ENCODE data around the gene PPM1J. TPM values are rescaled to one million over a fixed set of nuclear protein-coding genes. Genes with fewer than 3 reads are reported as not detected.

PPM1J gene
- total and polyA plus RNA-seq, 9 of the 15 experiments (the other 6 are each of a cell fraction or from before 2014, with no cell fraction given), result 0.25 to 10.5 (median 4.2) TPM

DNA sequence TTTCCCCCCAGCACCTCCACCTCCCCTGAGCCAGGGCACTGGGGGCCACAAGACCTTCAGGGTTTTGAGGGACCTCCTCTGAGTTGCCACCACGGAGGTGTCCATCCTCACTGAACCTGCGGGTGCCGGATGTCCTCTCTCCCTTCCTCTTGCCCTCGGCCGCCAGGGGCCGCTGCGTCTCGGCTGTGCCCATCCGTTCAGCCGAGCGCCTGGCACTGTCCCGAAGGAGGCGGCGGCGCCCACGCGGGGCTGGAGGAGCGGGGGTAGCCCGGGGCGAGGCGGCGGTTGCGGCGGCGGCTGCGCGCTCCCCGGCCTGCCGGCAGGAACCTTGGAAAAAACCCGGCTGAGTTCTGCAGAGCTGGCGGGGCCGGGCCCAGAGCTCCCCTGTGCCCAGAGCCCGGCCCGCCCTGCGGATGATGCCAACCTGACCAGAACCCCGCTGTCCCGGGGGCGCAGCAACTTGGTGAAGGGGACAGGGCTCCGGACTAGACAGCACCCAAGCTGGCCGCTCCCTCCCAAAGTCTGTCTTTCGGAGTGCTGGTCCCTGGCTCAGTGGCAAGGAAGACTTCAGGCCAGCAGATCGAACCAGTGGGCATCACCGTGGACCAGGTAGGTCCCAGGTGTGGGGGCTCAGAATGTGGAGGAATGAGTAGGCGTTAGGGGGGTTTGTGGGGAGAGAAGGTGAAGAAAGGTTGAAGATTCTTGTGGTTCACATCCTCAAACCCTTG, 3.7 kb upstream of the PPM1J start (continued):
- TF ChIP-seq, protein P1, sequence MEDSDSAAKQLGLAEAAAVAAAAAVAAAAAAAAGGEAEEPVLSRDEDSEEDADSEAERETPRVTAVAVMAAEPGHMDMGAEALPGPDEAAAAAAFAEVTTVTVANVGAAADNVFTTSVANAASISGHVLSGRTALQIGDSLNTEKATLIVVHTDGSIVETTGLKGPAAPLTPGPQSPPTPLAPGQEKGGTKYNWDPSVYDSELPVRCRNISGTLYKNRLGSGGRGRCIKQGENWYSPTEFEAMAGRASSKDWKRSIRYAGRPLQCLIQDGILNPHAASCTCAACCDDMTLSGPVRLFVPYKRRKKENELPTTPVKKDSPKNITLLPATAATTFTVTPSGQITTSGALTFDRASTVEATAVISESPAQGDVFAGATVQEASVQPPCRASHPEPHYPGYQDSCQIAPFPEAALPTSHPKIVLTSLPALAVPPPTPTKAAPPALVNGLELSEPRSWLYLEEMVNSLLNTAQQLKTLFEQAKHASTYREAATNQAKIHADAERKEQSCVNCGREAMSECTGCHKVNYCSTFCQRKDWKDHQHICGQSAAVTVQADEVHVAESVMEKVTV (CRISPR knock-in tag; IDR thresholded peaks at IDR 0.05), result peak; percentile 47
- TF ChIP-seq FIP1L1 (IDR thresholded peaks at IDR 0.05; ENCODE audit: low read depth, low read length, poor library complexity, severe bottlenecking) (peak; percentile 29), ZNF75A (CRISPR knock-in tag; IDR thresholded peaks at IDR 0.05) (no peak), RCOR1 (IDR thresholded peaks at IDR 0.05; ENCODE audit: borderline replicate concordance in 1 of 2, low read depth in 2 of 2, low read length in 2 of 2) (peak in 1 of 2 experiments; percentile 75; a peak in 1 of 4 replicates)
- TF ChIP-seq, protein P2, sequence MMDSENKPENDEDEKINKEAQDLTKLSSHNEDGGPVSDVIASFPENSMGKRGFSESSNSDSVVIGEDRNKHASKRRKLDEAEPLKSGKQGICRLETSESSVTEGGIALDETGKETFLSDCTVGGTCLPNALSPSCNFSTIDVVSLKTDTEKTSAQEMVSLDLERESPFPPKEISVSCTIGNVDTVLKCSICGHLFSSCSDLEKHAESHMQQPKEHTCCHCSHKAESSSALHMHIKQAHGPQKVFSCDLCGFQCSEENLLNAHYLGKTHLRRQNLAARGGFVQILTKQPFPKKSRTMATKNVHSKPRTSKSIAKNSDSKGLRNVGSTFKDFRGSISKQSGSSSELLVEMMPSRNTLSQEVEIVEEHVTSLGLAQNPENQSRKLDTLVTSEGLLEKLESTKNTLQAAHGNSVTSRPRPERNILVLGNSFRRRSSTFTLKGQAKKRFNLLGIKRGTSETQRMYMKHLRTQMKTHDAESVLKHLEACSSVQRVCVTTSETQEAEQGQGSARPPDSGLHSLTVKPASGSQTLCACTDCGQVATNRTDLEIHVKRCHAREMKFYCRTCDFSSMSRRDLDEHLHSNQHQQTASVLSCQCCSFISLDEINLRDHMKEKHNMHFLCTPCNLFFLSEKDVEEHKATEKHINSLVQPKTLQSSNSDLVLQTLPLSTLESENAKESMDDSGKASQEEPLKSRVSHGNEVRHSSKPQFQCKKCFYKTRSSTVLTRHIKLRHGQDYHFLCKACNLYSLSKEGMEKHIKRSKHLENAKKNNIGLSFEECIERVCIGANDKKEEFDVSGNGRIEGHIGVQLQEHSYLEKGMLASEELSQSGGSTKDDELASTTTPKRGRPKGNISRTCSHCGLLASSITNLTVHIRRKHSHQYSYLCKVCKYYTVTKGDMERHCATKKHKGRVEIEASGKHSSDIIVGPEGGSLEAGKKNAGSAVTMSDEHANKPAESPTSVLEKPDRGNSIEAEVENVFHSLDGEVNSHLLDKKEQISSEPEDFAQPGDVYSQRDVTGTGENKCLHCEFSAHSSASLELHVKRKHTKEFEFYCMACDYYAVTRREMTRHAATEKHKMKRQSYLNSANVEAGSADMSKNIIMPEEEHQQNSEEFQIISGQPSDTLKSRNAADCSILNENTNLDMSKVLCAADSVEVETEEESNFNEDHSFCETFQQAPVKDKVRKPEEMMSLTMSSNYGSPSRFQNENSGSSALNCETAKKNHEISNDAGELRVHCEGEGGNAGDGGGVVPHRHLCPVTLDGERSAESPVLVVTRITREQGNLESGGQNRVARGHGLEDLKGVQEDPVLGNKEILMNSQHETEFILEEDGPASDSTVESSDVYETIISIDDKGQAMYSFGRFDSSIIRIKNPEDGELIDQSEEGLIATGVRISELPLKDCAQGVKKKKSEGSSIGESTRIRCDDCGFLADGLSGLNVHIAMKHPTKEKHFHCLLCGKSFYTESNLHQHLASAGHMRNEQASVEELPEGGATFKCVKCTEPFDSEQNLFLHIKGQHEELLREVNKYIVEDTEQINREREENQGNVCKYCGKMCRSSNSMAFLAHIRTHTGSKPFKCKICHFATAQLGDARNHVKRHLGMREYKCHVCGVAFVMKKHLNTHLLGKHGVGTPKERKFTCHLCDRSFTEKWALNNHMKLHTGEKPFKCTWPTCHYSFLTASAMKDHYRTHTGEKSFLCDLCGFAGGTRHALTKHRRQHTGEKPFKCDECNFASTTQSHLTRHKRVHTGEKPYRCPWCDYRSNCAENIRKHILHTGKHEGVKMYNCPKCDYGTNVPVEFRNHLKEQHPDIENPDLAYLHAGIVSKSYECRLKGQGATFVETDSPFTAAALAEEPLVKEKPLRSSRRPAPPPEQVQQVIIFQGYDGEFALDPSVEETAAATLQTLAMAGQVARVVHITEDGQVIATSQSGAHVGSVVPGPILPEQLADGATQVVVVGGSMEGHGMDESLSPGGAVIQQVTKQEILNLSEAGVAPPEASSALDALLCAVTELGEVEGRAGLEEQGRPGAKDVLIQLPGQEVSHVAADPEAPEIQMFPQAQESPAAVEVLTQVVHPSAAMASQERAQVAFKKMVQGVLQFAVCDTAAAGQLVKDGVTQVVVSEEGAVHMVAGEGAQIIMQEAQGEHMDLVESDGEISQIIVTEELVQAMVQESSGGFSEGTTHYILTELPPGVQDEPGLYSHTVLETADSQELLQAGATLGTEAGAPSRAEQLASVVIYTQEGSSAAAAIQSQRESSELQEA (IDR thresholded peaks at IDR 0.05; ENCODE audit: low read depth), result no peak
- TF ChIP-seq, protein P3, sequence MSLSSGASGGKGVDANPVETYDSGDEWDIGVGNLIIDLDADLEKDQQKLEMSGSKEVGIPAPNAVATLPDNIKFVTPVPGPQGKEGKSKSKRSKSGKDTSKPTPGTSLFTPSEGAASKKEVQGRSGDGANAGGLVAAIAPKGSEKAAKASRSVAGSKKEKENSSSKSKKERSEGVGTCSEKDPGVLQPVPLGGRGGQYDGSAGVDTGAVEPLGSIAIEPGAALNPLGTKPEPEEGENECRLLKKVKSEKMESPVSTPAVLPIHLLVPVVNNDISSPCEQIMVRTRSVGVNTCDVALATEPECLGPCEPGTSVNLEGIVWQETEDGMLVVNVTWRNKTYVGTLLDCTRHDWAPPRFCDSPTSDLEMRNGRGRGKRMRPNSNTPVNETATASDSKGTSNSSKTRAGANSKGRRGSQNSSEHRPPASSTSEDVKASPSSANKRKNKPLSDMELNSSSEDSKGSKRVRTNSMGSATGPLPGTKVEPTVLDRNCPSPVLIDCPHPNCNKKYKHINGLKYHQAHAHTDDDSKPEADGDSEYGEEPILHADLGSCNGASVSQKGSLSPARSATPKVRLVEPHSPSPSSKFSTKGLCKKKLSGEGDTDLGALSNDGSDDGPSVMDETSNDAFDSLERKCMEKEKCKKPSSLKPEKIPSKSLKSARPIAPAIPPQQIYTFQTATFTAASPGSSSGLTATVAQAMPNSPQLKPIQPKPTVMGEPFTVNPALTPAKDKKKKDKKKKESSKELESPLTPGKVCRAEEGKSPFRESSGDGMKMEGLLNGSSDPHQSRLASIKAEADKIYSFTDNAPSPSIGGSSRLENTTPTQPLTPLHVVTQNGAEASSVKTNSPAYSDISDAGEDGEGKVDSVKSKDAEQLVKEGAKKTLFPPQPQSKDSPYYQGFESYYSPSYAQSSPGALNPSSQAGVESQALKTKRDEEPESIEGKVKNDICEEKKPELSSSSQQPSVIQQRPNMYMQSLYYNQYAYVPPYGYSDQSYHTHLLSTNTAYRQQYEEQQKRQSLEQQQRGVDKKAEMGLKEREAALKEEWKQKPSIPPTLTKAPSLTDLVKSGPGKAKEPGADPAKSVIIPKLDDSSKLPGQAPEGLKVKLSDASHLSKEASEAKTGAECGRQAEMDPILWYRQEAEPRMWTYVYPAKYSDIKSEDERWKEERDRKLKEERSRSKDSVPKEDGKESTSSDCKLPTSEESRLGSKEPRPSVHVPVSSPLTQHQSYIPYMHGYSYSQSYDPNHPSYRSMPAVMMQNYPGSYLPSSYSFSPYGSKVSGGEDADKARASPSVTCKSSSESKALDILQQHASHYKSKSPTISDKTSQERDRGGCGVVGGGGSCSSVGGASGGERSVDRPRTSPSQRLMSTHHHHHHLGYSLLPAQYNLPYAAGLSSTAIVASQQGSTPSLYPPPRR (CRISPR knock-in tag; IDR thresholded peaks at IDR 0.05; ENCODE audit: borderline replicate concordance), result no peak
- TF ChIP-seq, protein P4, sequence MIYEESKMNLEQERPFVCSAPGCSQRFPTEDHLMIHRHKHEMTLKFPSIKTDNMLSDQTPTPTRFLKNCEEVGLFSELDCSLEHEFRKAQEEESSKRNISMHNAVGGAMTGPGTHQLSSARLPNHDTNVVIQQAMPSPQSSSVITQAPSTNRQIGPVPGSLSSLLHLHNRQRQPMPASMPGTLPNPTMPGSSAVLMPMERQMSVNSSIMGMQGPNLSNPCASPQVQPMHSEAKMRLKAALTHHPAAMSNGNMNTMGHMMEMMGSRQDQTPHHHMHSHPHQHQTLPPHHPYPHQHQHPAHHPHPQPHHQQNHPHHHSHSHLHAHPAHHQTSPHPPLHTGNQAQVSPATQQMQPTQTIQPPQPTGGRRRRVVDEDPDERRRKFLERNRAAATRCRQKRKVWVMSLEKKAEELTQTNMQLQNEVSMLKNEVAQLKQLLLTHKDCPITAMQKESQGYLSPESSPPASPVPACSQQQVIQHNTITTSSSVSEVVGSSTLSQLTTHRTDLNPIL (CRISPR knock-in tag; IDR thresholded peaks at IDR 0.05), result no peak
- TF ChIP-seq, protein P5, sequence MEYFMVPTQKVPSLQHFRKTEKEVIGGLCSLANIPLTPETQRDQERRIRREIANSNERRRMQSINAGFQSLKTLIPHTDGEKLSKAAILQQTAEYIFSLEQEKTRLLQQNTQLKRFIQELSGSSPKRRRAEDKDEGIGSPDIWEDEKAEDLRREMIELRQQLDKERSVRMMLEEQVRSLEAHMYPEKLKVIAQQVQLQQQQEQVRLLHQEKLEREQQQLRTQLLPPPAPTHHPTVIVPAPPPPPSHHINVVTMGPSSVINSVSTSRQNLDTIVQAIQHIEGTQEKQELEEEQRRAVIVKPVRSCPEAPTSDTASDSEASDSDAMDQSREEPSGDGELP (CRISPR knock-in tag; IDR thresholded peaks at IDR 0.05; ENCODE audit: borderline replicate concordance), result 0 out of 2 replicates have a peak, but pooled peaks have one; percentile 24
